Common myeloid progenitor, CD34-positive (primary cell): ENCODE data around the gene ZCCHC14.

Experiments used
- CTCF ChIA-PET: fragments of 350-600 bp; sonication (Branson Sonifier 250); formaldehyde crosslinking; loops from one replicate; lab custom pipeline; 2021; ENCODE audit warnings: antibody characterized with exemption; lab: Charles Lee
- POLR2A ChIA-PET: fragments of 350-600 bp; sonication (Branson Sonifier 250); formaldehyde crosslinking; loops from one replicate; lab custom pipeline; 2021; ENCODE audit warnings: antibody characterized with exemption; lab: Charles Lee
- DNase-seq, 3 donors: peaks; one replicate each; pipeline versions ENCODE4 v3.0.0 to v3.0.0-alpha.2; 2013
- H3K27ac ChIP-seq, 2 experiments: 1 replicate in 1 of 2; 2 replicates in 1 of 2; pipeline ENCODE4 v1.7.0; 2013; ENCODE audit warnings: inconsistent platforms in 2 of 2, low read length in 2 of 2, mild to moderate bottlenecking in 2 of 2, low read depth in 1 of 2, moderate library complexity in 1 of 2; ENCODE audit not compliant: severe bottlenecking in 2 of 2, insufficient read depth in 1 of 2, poor library complexity in 1 of 2
- H3K27me3 ChIP-seq, 5 experiments: replicated peaks in 2 of 5; 1 replicate in 3 of 5; 2 replicates in 2 of 5; pipeline versions ENCODE4 v1.6.1 to v1.7.0; 2013; ENCODE audit warnings: low read length in 4 of 5, mild to moderate bottlenecking in 2 of 5, moderate library complexity in 2 of 5, inconsistent platforms in 1 of 5; ENCODE audit not compliant: insufficient read depth in 5 of 5, control insufficient read depth in 4 of 5
- H3K36me3 ChIP-seq, 4 experiments: 1 replicate in 2 of 4; 2 replicates in 2 of 4; pipeline versions ENCODE4 v1.6.1 to v1.7.0; 2013; ENCODE audit warnings: low read length in 3 of 4, control low read depth in 1 of 4, mild to moderate bottlenecking in 1 of 4; ENCODE audit not compliant: control insufficient read depth in 4 of 4, insufficient read depth in 4 of 4
- H3K4me1 ChIP-seq, 4 experiments: 1 replicate in 3 of 4; 2 replicates in 1 of 4; pipeline versions ENCODE4 v1.6.1 to v1.7.1; 2013; ENCODE audit warnings: low read length in 3 of 4, mild to moderate bottlenecking in 3 of 4, control low read depth in 1 of 4, inconsistent platforms in 1 of 4, moderate library complexity in 1 of 4; ENCODE audit not compliant: control insufficient read depth in 4 of 4, insufficient read depth in 4 of 4; ENCODE audit errors: control extremely low read depth in 1 of 4
- H3K4me3 ChIP-seq, 7 experiments: 1 replicate in 4 of 7; 2 replicates in 3 of 7; pipeline versions ENCODE4 v1.5.1 to v1.7.0; 2013; ENCODE audit warnings: mild to moderate bottlenecking in 7 of 7, low read length in 6 of 7, moderate library complexity in 6 of 7, inconsistent platforms in 2 of 7, low read depth in 2 of 7, control low read depth in 1 of 7; ENCODE audit not compliant: insufficient read depth in 4 of 7, control insufficient read depth in 1 of 7; ENCODE audit errors: extremely low read depth in 1 of 7
- H3K9me3 ChIP-seq, 5 experiments: 1 replicate in 4 of 5; 2 replicates in 1 of 5; pipeline versions ENCODE4 v1.6.1 to v1.7.1; 2013; ENCODE audit warnings: low read length in 4 of 5, mild to moderate bottlenecking in 2 of 5, inconsistent platforms in 1 of 5, low read depth in 1 of 5, moderate library complexity in 1 of 5; ENCODE audit not compliant: control insufficient read depth in 4 of 5, insufficient read depth in 2 of 5; ENCODE audit errors: control extremely low read depth in 1 of 5
- WGBS: methylation state at CpG from one replicate; pipeline ENCODE4 v1.1.5; 2013; ENCODE audit not compliant: insufficient coverage; 5-methylcytosine and 5-hydroxymethylcytosine counted together

The ZCCHC14 gene

GRCh38 chr16:87534030-87534653 is 41.3 kb upstream of the ZCCHC14 start:
- ChIA-PET CTCF (no interaction called here), POLR2A (interaction anchor here (0.6 kb wide), 1 partner anchor 98 kb away, joined by 4 read pairs; no protein-coding TSS in a partner anchor)
- H3K27me3 ChIP-seq: peaks cover 0 to 11% (median 2%) of the 10 kb centered on the region in 5 experiments
- no peak for DNase-seq
- no CpG with 5 or more reads among the region's 5 CpGs for WGBS
- H3K9me3 ChIP-seq: peaks cover 0 to 38% (median 23%) of the 10 kb centered on the region in 5 experiments
- H3K36me3 ChIP-seq: no peaks in the 10 kb centered on the region
- H3K4me1 ChIP-seq: no peaks in the 10 kb centered on the region
- no peak overlapping the region for H3K4me3 ChIP-seq
- H3K27ac ChIP-seq: no peak overlapping the region

- Histone ChIP-seq H3K27ac (no peak overlapping the region), H3K9me3 (peaks cover 0 to 42% (median 23%) of the 10 kb centered on the region in 5 experiments), H3K4me1 (no peaks in the 10 kb centered on the region), H3K27me3 (peaks cover 0 to 9% (median 0%) of the 10 kb centered on the region in 5 experiments), H3K4me3 (no peak overlapping the region), H3K36me3 (no peaks in the 10 kb centered on the region)
- DNase-seq: no peak
- CTCF ChIA-PET: interaction anchor here (0.8 kb wide), 1 partner anchor 15 kb away, joined by 3 read pairs; no protein-coding TSS in a partner anchor
- 100% methylated on average over 1 of the region's 1 CpG for WGBS
- POLR2A ChIA-PET: no interaction called here
Measured at GRCh38 chr16:87533061-87533460, 40.2 kb upstream of the ZCCHC14 start.

- Histone ChIP-seq H3K27me3 (peaks cover 0 to 9% (median 0%) of the 10 kb centered on the region in 5 experiments), H3K4me3 (no peak overlapping the region), H3K36me3 (no peaks in the 10 kb centered on the region), H3K4me1 (no peaks in the 10 kb centered on the region), H3K9me3 (peaks cover 0 to 42% (median 23%) of the 10 kb centered on the region in 5 experiments), H3K27ac (no peak overlapping the region)
- ChIA-PET CTCF (no interaction called here), POLR2A (interaction anchor here (0.6 kb wide), 1 partner anchor 11 kb away, joined by 3 read pairs; no protein-coding TSS in a partner anchor)
- no peak for DNase-seq
- WGBS: 70% methylated on average over 3 of the region's 3 CpGs
Measured at GRCh38 chr16:87531418-87531817, 38.6 kb upstream of the ZCCHC14 start.

GRCh38 chr16:87528690-87529579 is 36.1 kb upstream of the ZCCHC14 start:
- DNase-seq: no peak
- Histone ChIP-seq H3K27ac (no peak overlapping the region), H3K4me1 (no peaks in the 10 kb centered on the region), H3K9me3 (peaks cover 0 to 39% (median 23%) of the 10 kb centered on the region in 5 experiments), H3K4me3 (no peak overlapping the region), H3K27me3 (peaks cover 0 to 15% (median 9%) of the 10 kb centered on the region in 5 experiments), H3K36me3 (no peaks in the 10 kb centered on the region)
- WGBS: 82% methylated on average over 7 of the region's 10 CpGs
- ChIA-PET POLR2A (no interaction called here), CTCF (interaction anchor here (0.8 to 1.3 kb wide), 4 partner anchors 14 to 107 kb away, joined by 3 read pairs; no protein-coding TSS in a partner anchor)

- Histone ChIP-seq H3K9me3 (peaks cover 0 to 27% (median 14%) of the 10 kb centered on the region in 5 experiments), H3K4me3 (no peak overlapping the region), H3K27me3 (peaks cover 0 to 15% (median 9%) of the 10 kb centered on the region in 5 experiments), H3K36me3 (no peaks in the 10 kb centered on the region), H3K27ac (no peak overlapping the region), H3K4me1 (no peaks in the 10 kb centered on the region)
- whole genome bisulfite sequencing: 90% methylated on average over 9 of the region's 11 CpGs
- POLR2A ChIA-PET: no interaction called here
- DNase-seq: no peak
- CTCF ChIA-PET: no interaction called here
Measured at GRCh38 chr16:87527055-87527724, 34.4 kb upstream of the ZCCHC14 start.

- H3K27ac ChIP-seq: no peak overlapping the region
- H3K27me3 ChIP-seq: peaks cover 0 to 9% (median 8%) of the 10 kb centered on the region in 5 experiments
- no peaks in the 10 kb centered on the region for H3K4me1 ChIP-seq
- ChIA-PET POLR2A (no interaction called here), CTCF (no interaction called here)
- no peaks in the 10 kb centered on the region for H3K36me3 ChIP-seq
- no peak overlapping the region for H3K4me3 ChIP-seq
- H3K9me3 ChIP-seq: peaks cover 0 to 20% (median 9%) of the 10 kb centered on the region in 5 experiments
- 100% methylated on average over 1 of the region's 6 CpGs for WGBS
- no peak for DNase-seq
Measured at GRCh38 chr16:87526238-87526947, 33.6 kb upstream of the ZCCHC14 start.
